Activated naive CD4-positive, alpha-beta T cell treated with anti-CD3 and anti-CD28 coated beads, Interleukin-2, amount 50 U/mL, for 16 hours (primary cell): ENCODE measurements around the gene NCKIPSD.

ENCODE experiments used
- DNase-seq: peaks from one replicate; pipeline ENCODE4 v3.0.0-alpha.2; 2020

Gene NCKIPSD

GRCh38 chr3:48678056-48678455, 7.7 kb downstream of the NCKIPSD start:
- DNase-seq: no peak

- DNase-seq: no peak
Measured at GRCh38 chr3:48674505-48674904, 11.2 kb downstream of the NCKIPSD start.

GRCh38 chr3:48672522-48672921, 13.2 kb downstream of the NCKIPSD start:
- no peak for DNase-seq

- no peak for DNase-seq
Measured at GRCh38 chr3:48664929-48665328, 20.8 kb downstream of the NCKIPSD start.

GRCh38 chr3:48664313-48664644, 21.4 kb downstream of the NCKIPSD start:
- DNase-seq: no peak

- peak; percentile 81 for DNase-seq
Measured at GRCh38 chr3:48663489-48664312, 22.0 kb downstream of the NCKIPSD start.

GRCh38 chr3:48662753-48663488, 22.8 kb downstream of the NCKIPSD start, which contains the start of gene CELSR3:
Gene CELSR3, minus strand, starts transcription at chr3:48662886. Its CDS starts 252 bp downstream, at chr3:48662634.
- DNase-seq: peak; percentile 45

GRCh38 chr3:48662145-48662752, 23.5 kb downstream of the NCKIPSD start:
- no peak for DNase-seq

GRCh38 chr3:48661501-48662144, 24.1 kb downstream of the NCKIPSD start:
- DNase-seq: peak; percentile 70

GRCh38 chr3:48660800-48661400, 24.8 kb downstream of the NCKIPSD start:
- no peak for DNase-seq

GRCh38 chr3:48656841-48657281, 28.9 kb downstream of the NCKIPSD start:
- peak; percentile 40 for DNase-seq

- peak; percentile 87 for DNase-seq
Measured at GRCh38 chr3:48656061-48656840, 29.5 kb downstream of the NCKIPSD start.

GRCh38 chr3:48655606-48656005, 30.1 kb downstream of the NCKIPSD start:
- DNase-seq: peak; percentile 64

- DNase-seq: no peak
Measured at GRCh38 chr3:48655063-48655462, 30.7 kb downstream of the NCKIPSD start.

GRCh38 chr3:48652923-48653715, 32.6 kb downstream of the NCKIPSD start:
- no peak for DNase-seq

- DNase-seq: no peak
Measured at GRCh38 chr3:48651771-48652170, 33.9 kb downstream of the NCKIPSD start.

GRCh38 chr3:48650723-48651122, 35.0 kb downstream of the NCKIPSD start:
- no peak for DNase-seq

GRCh38 chr3:48648188-48648850, 37.4 kb downstream of the NCKIPSD start:
- no peak for DNase-seq

- DNase-seq: no peak
Measured at GRCh38 chr3:48647714-48648113, 38.0 kb downstream of the NCKIPSD start.
